Memory B cell (primary cell): ENCODE data around the gene NCBP2.

Experiments
- ATAC-seq: fragments of 150-1000 bp; cut with Tn5 transposase; 2 replicates; pipeline ENCODE4 v1.10.0; 2021; ENCODE audit warnings: low read depth, mild to moderate bottlenecking, moderate library complexity
- DNase-seq, 2 donors: peaks; one replicate each; pipeline ENCODE4 v3.0.0; 2022; ENCODE audit warnings: low spot score in 2 of 2
- H3K27ac Mint-ChIP-seq: one replicate; pipeline ENCODE4 v1.8.0; 2022; ENCODE audit warnings: mild to moderate bottlenecking, moderate library complexity, mixed read lengths
- H3K27me3 Mint-ChIP-seq: one replicate; pipeline ENCODE4 v1.8.0; 2022; ENCODE audit warnings: mixed read lengths
- H3K36me3 Mint-ChIP-seq: one replicate; pipeline ENCODE4 v1.8.0; 2022; ENCODE audit warnings: mild to moderate bottlenecking, mixed read lengths
- H3K4me1 Mint-ChIP-seq: one replicate; pipeline ENCODE4 v1.8.0; 2022; ENCODE audit warnings: mixed read lengths
- H3K4me3 Mint-ChIP-seq: one replicate; pipeline ENCODE4 v1.8.0; 2022; ENCODE audit warnings: mild to moderate bottlenecking, moderate library complexity, mixed read lengths
- H3K9me3 Mint-ChIP-seq: one replicate; pipeline ENCODE4 v1.8.0; 2022; ENCODE audit warnings: mixed read lengths

Gene NCBP2

DNA sequence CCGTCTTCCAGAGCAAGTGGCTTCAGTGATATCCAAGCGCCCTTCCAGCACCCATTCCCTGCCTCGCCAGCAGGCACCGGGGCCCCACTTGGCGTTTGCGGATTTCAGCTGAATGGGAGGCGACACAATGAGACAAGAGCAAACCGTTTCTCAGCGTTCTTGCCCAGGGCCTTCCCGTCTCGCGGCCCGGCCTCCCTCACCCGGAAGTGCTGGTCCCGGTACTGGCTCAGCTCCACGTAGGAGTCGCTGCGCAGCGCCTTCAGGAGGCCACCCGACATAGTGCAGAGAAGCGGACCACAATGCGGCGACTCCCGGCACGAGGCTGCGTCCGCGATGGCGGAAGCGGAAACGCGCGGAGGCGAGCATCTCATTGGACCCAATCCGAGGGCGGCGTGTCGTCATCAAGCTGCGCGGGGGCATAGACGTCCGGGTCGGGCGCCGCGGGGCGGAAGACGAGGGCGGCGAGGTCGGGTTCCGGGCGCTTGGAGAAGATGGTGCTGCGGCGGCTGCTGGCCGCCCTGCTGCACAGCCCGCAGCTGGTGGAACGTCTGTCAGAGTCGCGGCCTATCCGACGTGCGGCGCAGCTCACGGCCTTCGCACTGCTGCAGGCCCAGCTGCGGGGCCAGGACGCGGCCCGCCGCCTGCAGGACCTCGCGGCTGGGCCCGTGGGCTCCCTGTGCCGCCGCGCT lies at the start of gene NCBP2:
TSS of gene NCBP2 (minus strand) at position 303 of the 689 bp plus-strand sequence. CDS start at position 278, 25 bp downstream.
- Mint-ChIP-seq H3K9me3 (no peaks in the 10 kb centered on the region), H3K27ac (peak within 1 kb of the TSS; percentile 94), H3K4me3 (peak within 1 kb of the TSS; percentile 94), H3K36me3 (peaks cover 7% of the 10 kb centered on the region), H3K27me3 (no peaks in the 10 kb centered on the region), H3K4me1 (peaks cover 38% of the 10 kb centered on the region)
- peak; percentile 98 to 100 for DNase-seq
- peak; percentile 90 for ATAC-seq

DNA sequence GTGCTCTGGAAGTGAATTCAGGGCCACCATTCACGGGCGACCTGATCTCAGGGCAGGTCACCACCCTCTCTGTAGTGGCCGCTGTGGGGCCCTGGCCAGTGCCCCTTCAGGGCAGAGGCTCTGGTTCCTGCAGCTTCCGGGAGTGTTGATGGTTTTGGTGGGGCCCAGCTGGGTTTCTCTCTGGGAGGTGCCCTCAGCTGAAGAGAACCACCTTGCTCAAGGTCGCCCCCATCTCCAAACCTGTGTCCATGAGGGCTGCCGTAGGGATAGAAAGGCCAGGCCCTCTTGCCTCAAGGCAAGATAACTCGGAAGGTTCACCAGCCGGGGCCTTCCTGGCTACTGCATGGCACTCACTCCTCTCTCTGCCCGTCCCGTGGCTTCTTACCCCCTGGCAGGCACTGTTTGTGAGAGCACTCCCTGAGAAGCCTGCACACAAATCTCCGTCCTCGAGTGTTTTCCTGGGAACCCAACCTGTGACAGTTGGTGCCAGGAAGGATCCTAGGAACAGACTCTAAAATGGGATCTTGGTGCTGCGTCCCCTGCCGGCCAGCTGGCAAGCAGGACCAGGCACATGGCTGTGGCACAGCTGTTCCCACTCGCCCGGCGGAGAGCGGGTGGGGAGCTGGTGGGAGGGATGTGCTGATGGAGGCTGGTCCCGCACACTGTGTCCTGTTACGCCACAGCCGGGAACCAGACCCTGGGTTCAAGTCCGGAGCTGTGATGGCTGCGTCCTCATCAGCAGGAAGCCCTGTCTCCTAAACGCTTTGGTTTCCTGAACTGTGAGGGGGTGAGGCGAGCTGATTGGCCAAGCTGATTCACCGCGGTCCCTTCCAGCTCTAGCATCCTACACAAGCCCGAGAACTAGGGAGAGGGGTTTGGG lies 49.5 kb upstream of the NCBP2 start:
- peaks cover 6% of the 10 kb centered on the region for H3K27me3 Mint-ChIP-seq
- ATAC-seq (no peak), DNase-seq (no peak)
- no peaks in the 10 kb centered on the region for H3K4me1 Mint-ChIP-seq
- no peaks in the 10 kb centered on the region for H3K9me3 Mint-ChIP-seq
- no peaks in the 10 kb centered on the region for H3K36me3 Mint-ChIP-seq
- H3K4me3 Mint-ChIP-seq = no peak overlapping the region
- H3K27ac Mint-ChIP-seq = no peak overlapping the region

DNA sequence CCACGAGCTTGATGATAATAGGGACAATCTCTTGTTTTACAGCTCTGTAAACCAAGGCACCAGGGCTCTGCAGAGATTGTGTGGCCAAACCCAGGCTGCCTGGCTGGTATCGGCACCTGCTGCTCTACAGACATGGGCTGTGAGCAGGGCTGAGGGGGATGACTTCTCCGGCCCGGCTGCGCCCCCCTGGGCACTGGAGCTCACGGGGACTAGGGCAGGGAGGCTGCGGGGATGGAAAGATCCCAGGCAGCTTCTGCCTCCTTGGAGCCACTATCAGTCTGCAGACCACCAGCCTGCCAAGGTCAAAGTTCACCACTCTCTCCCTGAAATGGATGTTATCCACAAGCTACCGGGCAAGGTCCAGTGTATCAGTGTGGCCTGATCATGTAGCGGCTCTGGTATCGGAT lies 48.3 kb upstream of the NCBP2 start:
- H3K9me3 Mint-ChIP-seq = no peaks in the 10 kb centered on the region
- H3K4me1 Mint-ChIP-seq = no peaks in the 10 kb centered on the region
- no peaks in the 10 kb centered on the region for H3K36me3 Mint-ChIP-seq
- ATAC-seq (no peak), DNase-seq (no peak)
- H3K27me3 Mint-ChIP-seq = peaks cover 6% of the 10 kb centered on the region
- no peak overlapping the region for H3K27ac Mint-ChIP-seq
- H3K4me3 Mint-ChIP-seq = no peak overlapping the region

DNA sequence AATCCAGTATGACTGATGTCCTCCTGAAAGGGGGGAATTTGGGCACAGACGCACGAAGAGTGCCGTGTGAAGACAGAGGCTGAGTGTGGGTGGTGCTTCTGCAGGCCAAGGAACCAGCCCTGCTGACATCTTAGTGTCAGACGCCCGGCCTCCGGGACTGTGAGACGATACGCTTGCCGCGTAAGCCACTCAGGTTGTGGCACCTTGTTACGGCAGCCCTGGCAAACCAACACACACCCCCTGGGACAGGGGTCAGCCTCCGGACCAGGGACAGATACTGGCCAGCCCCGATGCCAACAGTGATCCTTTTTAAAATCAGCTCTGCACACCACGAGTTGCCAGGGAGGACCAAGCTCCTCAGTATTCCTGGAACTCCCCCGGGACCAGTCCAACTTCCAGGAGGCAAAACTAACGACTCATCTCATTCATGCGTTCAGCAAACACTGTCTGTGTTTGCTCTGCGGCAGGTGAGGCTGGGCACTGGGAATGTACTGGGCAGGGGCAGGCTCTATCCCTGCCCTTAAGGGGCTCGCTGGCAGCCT lies 47.5 kb upstream of the NCBP2 start:
- Mint-ChIP-seq H3K9me3 (no peaks in the 10 kb centered on the region), H3K4me1 (no peaks in the 10 kb centered on the region), H3K27ac (no peak overlapping the region), H3K36me3 (peaks cover 2% of the 10 kb centered on the region), H3K4me3 (no peak overlapping the region), H3K27me3 (peaks cover 11% of the 10 kb centered on the region)
- DNase-seq (no peak), ATAC-seq (no peak)

DNA sequence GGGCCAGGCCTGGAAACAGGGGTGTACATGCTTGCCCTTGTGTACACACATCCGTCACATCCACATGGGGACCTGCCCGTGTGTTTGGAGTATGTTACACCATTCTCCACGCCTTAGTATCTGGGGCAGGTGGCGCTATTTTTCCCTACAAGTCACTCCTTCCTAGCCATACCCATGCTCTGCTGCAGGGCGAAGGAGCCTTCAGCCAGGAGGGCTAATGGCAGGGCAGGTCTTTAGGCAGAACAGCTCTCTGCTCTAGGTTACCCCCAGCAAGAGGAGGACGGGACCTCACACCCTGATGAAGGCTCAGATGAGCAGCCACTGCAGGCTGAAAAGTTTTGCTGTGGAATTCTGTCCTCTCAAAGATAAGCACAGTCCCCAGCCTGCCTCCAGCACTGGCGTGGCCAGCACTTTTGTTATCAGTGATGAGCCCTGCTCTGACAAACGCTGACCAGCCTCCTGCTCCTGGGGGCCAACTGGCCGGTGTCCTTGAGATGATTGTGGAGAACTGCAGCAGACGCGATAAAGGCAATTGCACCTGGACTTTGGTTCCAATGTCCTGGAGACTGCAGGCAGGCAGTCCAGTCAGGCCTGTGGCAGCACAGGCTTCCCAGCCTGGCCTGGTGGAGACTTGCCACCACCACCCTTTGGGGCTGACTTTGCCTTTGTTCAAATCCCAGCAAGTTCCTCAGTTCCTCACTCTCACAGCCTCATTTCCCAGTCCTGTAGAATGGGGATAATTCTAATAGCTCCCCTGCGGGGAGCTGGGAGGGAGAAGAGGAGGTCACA lies 46.1 kb upstream of the NCBP2 start:
- no peak overlapping the region for H3K27ac Mint-ChIP-seq
- no peak for ATAC-seq
- H3K4me1 Mint-ChIP-seq = no peaks in the 10 kb centered on the region
- H3K4me3 Mint-ChIP-seq = no peak overlapping the region
- H3K36me3 Mint-ChIP-seq = peaks cover 4% of the 10 kb centered on the region
- H3K9me3 Mint-ChIP-seq = peaks cover 7% of the 10 kb centered on the region
- H3K27me3 Mint-ChIP-seq = peaks cover 14% of the 10 kb centered on the region
- no peak for DNase-seq

DNA sequence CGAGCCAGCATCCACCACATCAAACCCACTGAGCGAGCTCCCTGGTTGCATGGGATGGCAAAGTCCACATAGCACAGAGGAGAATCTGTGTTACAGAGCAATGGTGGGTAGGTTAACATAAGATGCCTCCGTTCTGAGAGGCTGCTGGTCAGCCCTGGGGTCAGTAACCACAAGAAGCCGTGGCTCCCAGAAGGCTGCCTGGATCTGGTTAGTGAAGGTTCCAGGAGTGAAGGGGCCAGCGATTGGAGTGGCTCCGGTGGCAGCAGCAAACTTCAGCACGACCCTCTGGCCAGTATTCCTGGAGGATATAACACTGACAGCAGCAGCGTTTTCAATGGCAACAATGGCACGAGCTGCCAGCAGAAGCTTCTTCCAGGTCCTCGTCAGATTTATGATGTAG lies 44.7 kb upstream of the NCBP2 start:
- Mint-ChIP-seq H3K4me1 (no peaks in the 10 kb centered on the region), H3K27me3 (peaks cover 14% of the 10 kb centered on the region), H3K36me3 (peaks cover 7% of the 10 kb centered on the region), H3K4me3 (no peak overlapping the region), H3K27ac (no peak overlapping the region), H3K9me3 (peaks cover 11% of the 10 kb centered on the region)
- DNase-seq (no peak), ATAC-seq (no peak)

DNA sequence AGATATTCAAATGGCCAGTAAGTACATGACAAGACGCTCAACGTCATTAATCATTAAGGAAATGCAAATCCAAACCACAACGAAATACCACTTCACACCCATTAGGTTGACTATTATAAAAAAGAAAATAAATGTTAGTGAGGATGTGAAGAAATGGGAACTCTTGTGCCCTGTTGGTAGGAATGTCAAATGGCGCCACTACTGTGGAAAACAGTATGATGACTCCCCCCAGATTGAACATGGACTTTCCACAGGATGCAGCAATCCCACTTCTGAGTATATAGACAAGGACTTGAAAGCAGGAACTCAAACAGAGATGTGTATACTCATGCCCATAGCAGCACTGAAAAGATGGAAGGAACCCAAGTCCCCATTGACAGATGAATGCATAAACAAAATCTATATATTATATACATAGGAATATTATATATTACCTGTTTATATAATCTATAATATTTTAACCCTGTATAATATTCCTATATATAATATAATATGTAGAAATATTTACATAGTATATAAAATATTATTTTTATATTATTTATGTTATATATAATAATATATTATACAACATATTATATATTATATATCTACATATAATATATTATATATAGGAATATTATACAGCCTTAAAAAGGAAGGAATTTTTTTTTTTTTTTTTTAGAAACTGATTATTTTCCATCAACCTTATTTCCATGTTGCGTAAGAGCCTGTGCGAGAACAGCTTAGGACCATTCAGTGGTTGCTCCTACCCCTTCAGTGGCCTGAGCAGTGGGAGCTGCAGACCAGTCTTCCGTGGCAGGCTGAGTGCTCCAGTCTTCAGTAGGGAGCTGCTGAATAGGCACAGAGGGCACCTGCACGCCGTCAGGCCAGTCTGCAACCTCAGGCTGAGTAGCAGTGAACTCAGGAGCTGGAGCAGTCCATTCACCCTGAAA lies 43.9 kb upstream of the NCBP2 start:
- H3K27ac Mint-ChIP-seq = no peak overlapping the region
- peaks cover 10% of the 10 kb centered on the region for H3K36me3 Mint-ChIP-seq
- peaks cover 4% of the 10 kb centered on the region for H3K4me1 Mint-ChIP-seq
- peaks cover 13% of the 10 kb centered on the region for H3K9me3 Mint-ChIP-seq
- H3K4me3 Mint-ChIP-seq = no peak overlapping the region
- peaks cover 18% of the 10 kb centered on the region for H3K27me3 Mint-ChIP-seq
- DNase-seq = no peak
- ATAC-seq = peak; percentile 45

DNA sequence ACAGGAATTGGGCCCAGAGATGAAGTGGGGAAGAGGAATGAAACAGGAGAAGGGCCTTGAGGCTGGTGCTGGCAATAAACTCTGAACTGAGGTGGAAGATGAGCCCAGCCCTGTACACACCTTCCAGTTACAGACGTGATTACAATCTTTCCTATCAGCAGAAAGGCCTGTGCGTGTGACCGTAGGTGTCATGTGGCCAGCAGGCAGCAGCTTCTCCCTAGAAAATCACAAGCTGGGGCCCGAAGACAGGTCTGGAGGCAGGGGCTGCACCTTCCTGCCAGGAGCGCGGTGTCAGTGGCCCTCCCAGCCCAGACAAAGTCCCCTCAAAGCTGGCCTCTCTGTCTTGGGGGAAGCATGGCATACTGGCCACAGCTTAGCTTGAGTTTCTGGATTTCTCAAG lies 43.0 kb upstream of the NCBP2 start:
- H3K4me3 Mint-ChIP-seq = no peak overlapping the region
- peaks cover 18% of the 10 kb centered on the region for H3K27me3 Mint-ChIP-seq
- H3K9me3 Mint-ChIP-seq = peaks cover 13% of the 10 kb centered on the region
- DNase-seq = no peak
- no peak for ATAC-seq
- H3K36me3 Mint-ChIP-seq = peaks cover 10% of the 10 kb centered on the region
- no peak overlapping the region for H3K27ac Mint-ChIP-seq
- H3K4me1 Mint-ChIP-seq = peaks cover 4% of the 10 kb centered on the region

DNA sequence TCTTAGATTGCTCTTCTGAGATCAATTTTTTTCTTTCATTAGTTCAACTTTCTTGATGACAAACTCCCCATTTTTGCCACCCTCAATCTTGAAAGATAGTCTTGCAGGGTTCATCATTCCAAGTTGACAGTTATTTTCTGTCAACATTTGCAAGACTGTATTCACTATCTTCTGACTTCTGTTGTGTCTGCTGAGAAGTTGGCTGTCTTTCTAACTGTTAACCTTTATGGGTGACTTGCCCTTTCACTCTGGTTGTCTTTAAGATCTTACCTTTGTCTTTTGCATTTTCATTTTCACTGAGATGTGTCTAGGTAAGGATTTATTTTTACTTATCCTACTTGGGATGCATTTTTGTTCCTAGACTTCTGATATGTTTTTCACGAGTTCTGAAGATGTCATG lies 40.9 kb upstream of the NCBP2 start:
- peaks cover 16% of the 10 kb centered on the region for H3K27me3 Mint-ChIP-seq
- H3K9me3 Mint-ChIP-seq = peaks cover 13% of the 10 kb centered on the region
- peaks cover 10% of the 10 kb centered on the region for H3K36me3 Mint-ChIP-seq
- H3K27ac Mint-ChIP-seq = no peak overlapping the region
- peaks cover 4% of the 10 kb centered on the region for H3K4me1 Mint-ChIP-seq
- DNase-seq = no peak
- ATAC-seq = no peak
- no peak overlapping the region for H3K4me3 Mint-ChIP-seq

DNA sequence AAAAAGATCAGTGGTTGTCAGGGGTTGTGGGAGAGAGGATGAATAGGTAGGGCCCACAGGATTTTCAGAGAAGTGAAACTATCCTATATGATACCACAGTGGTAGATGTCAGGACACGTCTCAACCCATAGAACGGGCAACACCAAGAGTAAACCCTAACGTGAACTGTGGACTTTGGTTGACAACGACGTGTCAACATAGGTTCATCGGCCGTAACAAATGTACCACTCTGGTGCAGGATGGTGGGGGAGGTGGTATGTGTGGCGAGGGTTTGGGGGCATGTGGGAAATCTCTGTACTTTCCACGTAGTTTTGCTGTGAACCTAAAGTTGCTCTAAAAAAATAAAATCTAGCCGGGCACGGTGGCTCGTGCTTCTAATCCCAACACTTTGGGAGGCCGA lies 39.3 kb upstream of the NCBP2 start:
- DNase-seq (no peak), ATAC-seq (no peak)
- Mint-ChIP-seq H3K27me3 (peaks cover 12% of the 10 kb centered on the region), H3K4me3 (peak overlapping the region; percentile 35), H3K9me3 (peaks cover 13% of the 10 kb centered on the region), H3K27ac (no peak overlapping the region), H3K36me3 (peaks cover 10% of the 10 kb centered on the region), H3K4me1 (peaks cover 4% of the 10 kb centered on the region)

DNA sequence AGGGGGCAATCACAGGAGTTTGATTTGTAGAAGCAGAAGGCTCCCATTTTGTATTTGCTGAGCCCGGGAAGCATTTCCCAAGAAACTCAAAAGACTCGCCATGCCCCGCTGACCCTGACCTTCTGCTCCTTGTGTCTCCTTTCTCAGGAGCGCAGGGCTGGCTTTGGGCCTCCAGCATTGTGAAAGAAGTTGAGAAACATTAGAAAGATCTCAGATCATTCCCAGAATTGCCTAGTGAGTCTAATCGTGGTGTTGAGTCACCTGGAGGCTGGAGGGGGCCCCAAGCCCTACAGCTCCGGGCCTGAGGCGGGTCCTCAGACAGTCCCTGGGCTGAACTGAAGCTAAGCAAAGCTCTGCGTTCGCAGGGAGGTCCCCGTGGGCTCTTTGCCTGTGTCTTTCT lies 37.2 kb upstream of the NCBP2 start:
- Mint-ChIP-seq H3K9me3 (peaks cover 13% of the 10 kb centered on the region), H3K4me3 (no peak overlapping the region), H3K27me3 (peaks cover 7% of the 10 kb centered on the region), H3K4me1 (peaks cover 4% of the 10 kb centered on the region), H3K27ac (no peak overlapping the region), H3K36me3 (peaks cover 8% of the 10 kb centered on the region)
- ATAC-seq (no peak), DNase-seq (no peak)

DNA sequence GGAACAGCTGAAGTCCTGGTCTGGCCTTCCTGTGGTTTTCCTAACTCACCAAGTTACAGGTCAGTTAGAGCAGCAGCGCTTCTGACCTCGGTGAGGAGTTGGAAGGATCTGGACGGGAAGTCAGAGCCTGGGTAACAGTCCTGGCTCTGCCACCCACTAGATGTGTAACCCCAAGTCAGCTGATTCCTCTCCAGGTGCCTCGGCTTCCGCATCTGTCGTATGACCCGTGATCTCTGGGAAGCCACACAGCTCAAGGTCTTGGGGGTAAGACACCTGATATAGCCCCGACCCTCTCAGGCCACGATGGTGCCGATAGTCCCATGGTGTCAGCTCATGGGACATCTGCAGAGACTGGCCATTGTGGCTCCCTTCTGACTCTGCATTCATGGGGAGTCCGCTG lies 34.6 kb upstream of the NCBP2 start:
- H3K27ac Mint-ChIP-seq = no peak overlapping the region
- H3K4me3 Mint-ChIP-seq = no peak overlapping the region
- peaks cover 4% of the 10 kb centered on the region for H3K27me3 Mint-ChIP-seq

DNA sequence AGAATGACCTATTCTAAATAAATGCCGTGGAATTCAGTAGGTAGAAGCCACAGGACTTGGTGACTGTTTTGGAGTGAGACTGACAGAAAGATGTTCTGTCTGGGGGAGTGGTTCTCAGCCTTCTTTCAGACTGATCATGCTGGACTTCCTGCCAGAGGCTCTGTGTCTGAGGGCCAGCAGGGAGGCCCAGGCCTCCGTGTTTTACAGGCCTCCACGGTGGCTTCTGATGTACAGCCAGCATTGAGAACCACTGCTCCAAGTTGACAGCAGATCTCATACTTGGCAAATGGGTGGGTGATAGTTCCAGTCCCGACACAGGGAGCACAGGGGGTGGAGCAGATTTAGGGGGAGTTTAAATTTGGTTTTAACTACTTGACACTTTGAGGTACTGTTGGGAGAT lies 33.0 kb upstream of the NCBP2 start:
- no peaks in the 10 kb centered on the region for H3K27me3 Mint-ChIP-seq
- no peak overlapping the region for H3K27ac Mint-ChIP-seq
- ATAC-seq (no peak), DNase-seq (no peak)
- H3K9me3 Mint-ChIP-seq = no peaks in the 10 kb centered on the region
- peaks cover 7% of the 10 kb centered on the region for H3K4me1 Mint-ChIP-seq
- H3K4me3 Mint-ChIP-seq = no peak overlapping the region
- H3K36me3 Mint-ChIP-seq = no peaks in the 10 kb centered on the region

More for the DNA sequence above, 34.6 kb upstream of the NCBP2 start:
- peaks cover 3% of the 10 kb centered on the region for H3K36me3 Mint-ChIP-seq
- no peak for DNase-seq
- peaks cover 2% of the 10 kb centered on the region for H3K9me3 Mint-ChIP-seq
- no peak for ATAC-seq
- H3K4me1 Mint-ChIP-seq = peaks cover 4% of the 10 kb centered on the region
